GM12873 (cell line): ENCODE measurements around the gene TRIO.

ENCODE experiments used
- CTCF ChIP-seq: IDR thresholded peaks from 2 replicates; pipeline ENCODE4 v1.5.1; 2012; ENCODE audit warnings: low read depth, mild to moderate bottlenecking, moderate library complexity, low read length, control low read depth; ENCODE audit not compliant: insufficient read depth; ENCODE audit errors: missing control alignments

Gene TRIO

GRCh38 chr5:14178671-14179211 lies 35.6 kb downstream of the TRIO start:
- TF ChIP-seq CTCF, result no peak

DNA sequence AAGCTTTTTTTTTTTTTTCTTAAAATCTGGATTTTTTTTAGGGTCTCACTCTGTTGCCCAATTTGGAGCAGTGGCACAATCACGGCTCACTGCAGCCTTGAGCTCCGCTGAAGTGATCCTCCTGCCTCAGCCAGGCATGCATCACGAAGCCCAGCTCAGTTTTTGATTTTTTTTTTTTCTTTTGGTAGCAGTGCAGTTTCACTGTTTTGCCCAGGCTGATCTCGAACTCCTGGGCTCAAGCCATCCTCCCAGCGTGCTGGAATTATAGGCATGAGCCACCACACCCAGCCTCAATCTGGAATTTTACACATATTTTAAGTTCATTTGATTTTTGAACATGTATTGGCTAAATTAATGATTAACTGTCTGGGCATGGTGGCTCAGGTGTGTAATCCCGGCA lies 36.3 kb downstream of the TRIO start:
- no peak for TF ChIP-seq CTCF

DNA sequence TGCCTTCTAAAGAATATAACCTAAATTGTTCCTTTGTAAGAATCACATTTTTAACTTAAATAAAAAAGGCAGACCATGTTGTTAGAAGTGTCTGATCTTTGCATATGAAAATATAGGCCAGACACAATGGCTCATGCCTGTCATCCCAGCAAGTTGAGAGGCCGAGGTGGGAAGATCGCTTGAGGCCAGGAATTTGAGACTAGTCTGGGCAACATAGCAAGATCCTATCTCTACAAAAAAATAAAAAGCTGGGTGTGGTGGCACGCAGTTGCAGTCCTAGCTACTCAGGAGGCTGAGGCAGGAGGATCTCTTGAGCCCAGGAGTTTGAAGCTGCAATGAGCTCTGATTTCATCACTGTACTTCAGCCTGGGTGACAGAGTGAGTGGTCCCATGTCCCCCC lies 37.3 kb downstream of the TRIO start:
- no peak for TF ChIP-seq CTCF

DNA sequence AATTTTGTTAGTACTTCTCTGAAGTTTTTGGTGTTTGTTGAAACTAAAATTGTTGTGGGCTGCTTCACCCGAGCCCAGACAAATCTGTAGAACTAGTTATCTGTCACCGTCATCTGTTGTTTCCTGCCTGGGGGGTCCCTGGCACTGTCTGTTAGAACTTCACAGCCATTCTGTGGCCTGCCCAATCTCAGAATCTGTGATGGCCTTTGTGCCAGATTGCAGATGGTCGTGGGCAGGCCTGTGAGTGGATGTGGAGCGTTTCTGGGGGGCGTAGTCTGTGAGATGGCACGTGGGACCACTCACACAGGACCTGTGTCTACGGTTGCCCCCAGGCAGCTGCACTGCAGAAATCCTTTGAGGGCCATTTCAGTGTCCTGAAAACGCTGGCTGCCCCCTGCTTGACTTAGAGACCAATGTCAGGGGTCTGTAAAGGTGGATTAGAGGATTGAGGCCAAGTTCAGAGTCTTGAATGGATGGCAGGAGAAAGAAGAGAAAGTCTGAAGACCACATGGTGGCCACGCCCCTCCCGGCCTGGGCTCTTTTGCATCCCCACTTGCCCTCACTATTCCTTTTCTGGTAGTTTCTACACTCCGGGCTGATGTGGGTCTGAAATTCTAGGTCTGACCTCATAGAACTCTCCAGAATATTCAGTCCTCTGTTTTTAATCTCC lies 38.3 kb downstream of the TRIO start:
- no peak for TF ChIP-seq CTCF

DNA sequence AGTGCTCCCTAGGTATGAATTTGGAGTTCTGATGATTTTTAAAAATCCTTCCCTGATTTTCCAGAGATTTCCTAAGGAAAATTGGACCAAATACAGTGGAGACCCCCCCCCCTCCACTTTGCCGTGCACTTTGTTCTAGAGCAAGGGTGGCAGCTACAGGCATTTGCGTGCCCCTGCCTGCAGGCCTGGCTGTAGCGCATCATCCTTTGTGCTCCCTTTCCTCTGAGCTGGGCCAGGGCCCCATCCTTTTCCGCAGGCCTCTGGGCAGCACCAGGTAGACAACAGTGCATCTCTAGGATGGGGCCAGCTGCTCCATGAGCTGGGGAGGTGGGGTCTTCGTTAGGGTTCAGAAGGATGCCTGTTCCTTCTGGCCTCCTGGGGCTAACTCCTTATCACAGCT lies 39.6 kb downstream of the TRIO start:
- no peak for TF ChIP-seq CTCF

DNA sequence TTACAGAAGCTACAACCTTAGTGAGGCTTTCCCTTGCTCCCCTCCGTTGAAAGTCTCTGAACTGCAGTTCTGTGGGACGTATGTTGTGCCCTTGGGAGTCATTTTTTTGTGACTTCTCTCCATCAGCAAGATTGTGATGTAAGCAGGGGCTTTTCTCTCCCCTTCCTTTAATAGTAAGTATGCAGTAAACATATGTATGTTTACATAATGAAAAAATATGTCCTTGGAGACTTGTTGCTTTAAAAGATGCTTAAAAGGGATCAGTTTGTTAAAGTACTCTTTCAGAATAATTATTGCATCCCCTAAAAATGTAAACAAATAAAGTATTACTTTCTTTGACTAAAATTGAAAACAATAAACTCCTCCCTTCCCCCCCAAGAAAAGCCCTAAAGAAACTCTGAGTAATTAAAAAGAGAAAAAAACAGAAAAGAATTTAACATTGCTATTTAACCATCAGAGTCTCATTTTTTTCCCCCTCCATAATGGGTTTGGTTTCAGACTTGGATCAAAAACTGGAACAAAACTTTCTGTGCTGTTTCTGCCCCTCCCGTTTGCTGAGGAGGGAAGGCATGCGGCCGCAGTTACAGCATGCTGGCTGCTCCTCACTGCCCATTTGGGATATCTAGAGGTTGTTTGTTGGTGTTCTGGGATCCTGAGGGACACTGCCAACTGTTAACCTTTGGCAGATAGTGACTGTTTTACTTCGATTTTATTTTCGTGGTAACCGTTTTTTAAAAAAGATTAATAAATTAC lies 40.2 kb downstream of the TRIO start:
- no peak for TF ChIP-seq CTCF

DNA sequence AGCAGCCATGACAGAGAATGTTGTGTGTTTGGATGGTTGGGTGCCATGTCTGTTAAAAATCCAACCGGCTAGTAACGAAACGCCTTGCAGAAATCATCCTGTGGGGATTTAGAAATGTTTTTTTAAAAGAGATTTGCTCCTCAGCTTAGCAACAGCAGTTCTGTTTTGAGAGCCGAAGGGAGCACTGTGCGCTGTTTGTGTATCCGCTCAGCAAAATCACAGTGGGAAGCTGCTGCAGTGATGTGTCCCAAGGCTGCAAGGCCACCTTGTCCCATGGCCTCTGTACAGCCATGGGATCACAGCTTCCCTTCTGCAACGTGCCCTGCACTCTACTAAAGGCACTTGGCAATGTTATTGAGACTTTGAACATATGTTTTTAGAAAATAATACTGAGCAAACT lies 40.9 kb downstream of the TRIO start:
- no peak for TF ChIP-seq CTCF
